HG02678 (cell line): Measurements from ENCODE around the gene PHETA2.

ENCODE experiments used
- ATAC-seq: cut with Tn5 transposase; IDR thresholded peaks from one replicate; pipeline ENCODE4 v1.9.1; 2021; ENCODE audit warnings: mild to moderate bottlenecking, moderate library complexity; ENCODE audit not compliant: unreplicated experiment

Gene PHETA2, protein sequence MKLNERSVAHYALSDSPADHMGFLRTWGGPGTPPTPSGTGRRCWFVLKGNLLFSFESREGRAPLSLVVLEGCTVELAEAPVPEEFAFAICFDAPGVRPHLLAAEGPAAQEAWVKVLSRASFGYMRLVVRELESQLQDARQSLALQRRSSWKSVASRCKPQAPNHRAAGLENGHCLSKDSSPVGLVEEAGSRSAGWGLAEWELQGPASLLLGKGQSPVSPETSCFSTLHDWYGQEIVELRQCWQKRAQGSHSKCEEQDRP

DNA sequence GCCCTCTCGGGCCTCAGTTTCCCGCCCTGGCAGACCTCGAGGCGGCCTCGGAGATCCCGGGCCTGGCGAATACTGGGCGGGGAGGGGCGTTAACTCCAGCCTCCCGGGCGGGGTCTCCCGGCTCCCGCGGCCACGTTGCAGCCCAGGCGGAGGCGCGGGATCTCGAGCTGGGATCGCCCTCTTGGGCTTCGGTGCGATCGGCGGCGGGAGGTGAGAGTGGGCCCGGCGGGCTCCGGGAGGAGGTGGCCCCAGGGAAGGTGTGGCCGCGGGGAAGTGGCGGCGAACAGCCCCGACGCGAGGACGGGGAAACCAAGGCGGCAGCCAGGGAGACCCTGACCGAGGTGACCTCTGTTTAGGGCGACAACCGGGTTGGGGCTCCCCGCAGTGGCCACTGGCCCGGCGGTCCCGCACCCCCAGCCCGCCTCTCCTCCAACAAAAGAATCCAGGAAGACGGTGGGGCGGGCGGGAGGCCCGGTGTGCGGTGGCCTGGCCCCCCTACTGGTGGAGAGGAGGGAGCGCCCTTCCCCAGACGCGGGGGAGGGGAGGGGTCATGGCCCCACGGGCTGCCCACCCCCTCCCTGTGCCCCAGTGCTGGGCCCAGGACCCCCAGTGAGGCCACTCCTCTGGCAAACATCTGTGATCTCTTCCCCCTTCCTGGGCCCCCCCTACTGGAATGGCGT is at the start of gene PHETA2:
Gene PHETA2, plus strand, starts transcription at position 117 of the 680 bp plus-strand sequence. CDS start 3,046 bp downstream, outside the sequence.
- no peak for ATAC-seq

DNA sequence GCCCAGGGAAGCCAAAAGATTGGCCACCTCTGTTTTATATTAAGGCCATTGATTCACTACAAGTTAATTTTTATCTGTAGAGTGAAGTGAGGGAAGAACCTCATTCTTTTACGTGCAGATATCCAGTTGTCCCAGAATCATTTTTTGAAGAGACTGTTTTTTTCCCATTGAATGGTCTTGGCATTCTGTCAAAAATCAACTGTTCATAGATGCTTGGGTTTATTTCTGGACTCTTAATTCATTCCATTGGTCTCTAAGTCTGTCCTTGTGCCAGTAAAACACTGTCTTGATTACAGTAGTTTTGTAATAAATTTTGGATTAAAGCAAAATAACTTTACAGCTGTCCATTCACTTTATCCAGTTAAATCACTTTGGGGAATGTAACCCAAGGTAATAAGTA is 48.6 kb upstream of the PHETA2 start:
- ATAC-seq = no peak

DNA sequence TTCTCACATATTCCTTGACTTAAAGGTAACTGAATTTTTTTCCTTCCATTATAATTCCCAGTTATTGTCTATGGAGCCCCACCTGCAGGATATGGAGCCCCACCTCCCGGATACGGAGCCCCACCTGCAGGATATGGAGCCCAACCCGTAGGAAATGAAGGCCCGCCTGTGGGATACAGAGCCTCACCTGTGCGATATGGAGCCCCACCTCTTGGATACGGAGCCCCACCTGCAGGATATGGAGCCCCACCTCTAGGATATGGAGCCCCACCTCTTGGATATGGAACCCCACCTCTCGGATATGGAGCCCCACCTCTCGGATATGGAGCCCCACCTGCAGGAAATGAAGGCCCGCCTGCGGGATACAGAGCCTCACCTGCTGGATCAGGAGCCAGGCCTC is 47.3 kb upstream of the PHETA2 start:
- ATAC-seq = no peak

DNA sequence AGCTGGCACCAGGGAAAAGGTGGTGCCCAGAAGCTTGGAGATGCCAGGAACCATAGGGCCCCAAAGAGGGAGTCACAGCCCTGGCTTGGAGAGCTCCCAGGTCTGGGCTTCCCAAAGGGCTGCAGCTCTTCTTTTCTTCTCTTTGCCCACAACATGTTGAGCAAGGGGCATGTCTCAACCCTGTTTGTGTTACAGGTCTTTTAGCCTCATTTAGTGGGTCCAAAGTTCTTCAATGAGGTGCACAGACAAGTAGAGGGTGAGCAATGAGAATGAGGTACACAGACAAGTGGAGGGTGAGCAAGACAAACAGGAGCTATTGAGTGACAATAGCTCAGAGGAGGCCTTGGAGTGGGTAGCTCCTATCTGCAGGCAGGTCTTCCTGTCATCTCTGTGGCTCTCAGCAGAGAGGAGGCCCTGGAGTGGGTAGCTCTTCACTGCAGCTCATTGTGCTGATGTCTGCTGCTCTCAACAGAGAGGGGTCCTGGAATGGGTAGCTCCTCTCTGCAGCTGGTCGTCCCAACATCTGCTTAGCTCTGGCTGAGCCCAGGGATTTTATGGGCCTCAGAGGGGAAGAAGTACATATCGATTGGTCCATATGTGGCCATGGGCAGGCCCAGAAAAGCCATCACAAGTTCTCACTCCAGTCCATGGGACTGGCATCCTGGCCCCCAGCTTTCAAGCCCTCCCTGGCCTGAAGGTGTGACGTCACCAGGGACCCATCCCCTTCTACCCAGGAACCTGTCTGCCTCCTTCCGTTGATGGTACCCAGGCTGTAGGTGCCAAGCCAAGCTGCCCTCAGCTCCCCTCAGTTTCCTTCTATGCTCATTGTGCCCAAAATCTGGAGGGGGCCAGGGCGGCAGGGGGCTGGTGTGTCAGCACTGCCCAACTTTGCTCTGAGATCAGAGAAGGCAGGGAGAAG is 40.5 kb upstream of the PHETA2 start:
- no peak for ATAC-seq

DNA sequence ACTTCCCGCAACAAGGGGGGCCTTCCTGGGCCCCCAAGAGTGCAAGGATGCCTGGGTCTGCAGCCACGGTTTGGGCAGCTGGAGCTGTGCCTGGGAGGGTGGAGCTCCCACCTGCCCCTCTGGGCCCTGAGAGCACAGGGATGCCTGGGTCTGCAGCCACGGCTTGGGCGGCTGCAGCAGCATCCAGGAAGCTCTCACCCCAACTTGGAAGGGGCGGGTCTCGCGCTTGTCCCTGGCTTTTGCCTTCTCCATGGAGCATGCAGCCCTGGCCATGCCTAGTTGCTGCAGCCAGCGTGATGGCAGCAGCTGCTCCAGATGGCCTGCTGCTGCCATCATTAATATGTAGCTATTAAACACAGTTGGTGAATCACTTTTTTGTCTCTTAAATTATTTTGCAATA is 38.8 kb upstream of the PHETA2 start:
- no peak for ATAC-seq

DNA sequence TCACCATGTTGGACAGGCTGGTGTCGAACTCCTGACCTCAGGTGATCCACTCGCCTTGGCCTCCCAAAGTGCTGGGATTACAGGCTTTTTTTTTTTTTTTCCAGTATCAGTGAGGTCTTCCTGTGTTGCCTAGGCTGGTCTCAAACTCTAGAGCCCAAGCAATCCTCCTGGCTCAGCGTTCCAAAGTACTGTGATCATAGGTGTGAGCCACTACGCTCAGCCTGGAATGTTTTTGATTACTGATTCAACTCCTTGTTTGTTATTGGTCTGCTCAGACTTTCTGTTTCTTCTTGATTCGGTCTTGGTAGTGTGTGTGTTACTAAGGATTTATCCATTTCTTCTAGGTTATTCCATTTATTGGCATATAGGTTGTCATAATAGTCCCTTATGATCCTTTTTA is 34.8 kb upstream of the PHETA2 start:
- ATAC-seq = no peak

DNA sequence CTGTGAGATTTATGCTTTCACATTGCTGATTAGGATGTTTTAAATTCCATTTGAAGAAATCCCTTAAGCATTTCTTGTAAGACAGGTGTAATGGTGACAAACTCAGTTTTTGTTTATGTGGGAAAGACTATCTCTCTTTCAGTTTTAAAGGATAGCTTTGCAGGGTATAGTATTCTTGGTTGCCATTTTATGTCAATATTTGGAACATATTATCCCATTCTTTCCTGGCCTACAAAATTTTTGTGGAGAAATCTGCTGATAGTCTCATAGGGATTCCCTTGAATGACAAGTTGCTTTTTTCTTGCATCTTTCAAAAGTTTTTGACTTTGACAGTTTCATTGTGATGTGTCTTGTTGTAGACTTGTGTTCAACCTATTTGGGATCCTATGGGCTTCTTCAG is 32.3 kb upstream of the PHETA2 start:
- ATAC-seq = no peak

DNA sequence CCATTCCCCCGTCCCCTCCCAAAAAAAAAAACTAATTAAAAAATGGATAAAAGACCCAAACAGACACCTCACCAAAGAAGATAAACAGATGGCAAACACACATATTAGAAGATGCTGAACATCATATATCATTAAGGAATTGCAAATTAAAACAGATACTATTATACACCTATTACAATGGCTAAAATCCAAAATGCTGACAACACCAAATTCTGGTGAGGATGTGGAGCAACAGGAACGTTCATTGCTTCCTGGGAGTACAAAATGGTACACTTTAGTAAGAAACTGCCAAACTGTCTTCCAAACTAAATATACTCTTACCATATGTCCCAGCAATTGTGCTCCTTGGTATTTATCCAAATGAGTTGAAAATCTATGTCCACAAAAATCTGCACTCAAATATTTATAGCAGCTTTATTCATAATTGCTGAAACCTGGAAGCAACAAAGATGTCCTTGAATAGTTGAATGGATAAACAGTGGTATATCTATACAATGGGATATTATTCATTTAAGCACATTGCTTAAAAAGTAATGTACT is 23.3 kb upstream of the PHETA2 start:
- ATAC-seq = no peak

DNA sequence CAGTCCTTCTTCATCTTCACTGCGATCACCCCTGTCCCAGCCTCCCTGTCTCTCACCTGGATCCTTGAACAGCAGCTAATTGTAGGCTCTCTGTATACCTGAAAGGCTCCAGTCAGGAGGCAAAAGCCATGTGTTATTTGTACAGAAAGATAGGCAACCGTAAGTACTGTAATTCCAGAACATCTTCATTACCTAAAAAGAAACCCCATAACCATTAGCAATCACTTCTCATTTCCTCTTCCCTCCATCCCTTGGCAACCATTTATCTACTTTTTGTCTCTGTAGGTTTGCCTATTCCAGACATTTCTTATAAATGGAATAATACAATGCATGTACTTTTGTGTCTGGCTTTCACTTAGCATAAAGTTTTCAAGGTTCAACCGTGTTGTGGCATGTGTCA is 21.3 kb upstream of the PHETA2 start:
- no peak for ATAC-seq

DNA sequence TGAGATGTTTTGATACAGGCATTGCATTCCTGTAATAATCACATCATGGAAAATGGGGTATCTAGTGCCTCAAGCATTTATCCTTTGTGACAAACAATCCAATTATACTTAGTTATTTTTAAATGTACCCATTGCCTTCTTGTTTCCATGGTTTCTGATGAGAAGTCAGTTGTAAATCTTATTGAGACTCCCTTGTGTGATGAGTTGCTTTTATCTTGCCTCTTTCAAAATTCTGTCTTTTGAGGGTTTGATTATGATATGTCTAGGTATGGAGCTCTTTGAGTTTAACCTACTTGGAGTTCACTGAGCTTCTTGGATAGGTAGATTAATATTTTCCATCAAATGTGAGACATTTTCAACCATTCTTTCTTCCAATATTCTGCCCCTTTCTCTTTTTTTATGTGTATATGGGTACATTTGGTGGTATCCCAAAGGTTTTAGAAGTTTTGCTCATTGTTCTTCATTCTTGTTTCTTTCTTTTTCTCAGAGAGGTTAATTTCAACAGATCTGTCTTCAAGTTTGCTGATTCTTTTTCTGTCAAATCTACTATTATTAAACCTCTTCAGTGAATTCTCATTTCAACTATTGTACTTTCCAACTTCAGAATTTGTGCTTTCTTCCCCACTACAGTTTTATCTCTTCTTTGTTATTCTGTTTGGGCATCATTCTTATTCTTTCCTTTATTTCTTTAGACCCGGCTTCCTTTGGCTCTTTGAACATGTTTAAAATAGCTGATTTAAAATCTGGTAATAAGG is 17.1 kb upstream of the PHETA2 start:
- no peak for ATAC-seq

DNA sequence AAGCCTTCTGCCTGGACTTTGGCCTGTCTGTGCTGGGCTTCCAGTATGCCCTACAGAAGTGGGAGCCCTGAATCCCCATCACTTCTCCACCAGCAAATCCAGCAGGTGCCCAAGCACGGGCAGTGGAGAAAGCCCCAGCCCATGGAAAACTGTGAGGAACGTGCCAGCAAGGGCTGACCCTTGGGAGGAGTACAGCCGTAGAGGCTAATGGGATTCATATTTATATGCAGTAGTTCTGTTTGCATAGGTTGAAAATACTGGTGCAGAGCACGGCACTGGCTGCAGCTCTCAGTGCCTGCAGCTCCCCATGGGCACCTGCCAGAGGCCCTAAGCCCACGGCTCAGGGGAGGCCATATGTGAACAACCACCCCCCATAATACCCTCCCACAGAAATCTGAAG is 13.6 kb upstream of the PHETA2 start:
- ATAC-seq = no peak

DNA sequence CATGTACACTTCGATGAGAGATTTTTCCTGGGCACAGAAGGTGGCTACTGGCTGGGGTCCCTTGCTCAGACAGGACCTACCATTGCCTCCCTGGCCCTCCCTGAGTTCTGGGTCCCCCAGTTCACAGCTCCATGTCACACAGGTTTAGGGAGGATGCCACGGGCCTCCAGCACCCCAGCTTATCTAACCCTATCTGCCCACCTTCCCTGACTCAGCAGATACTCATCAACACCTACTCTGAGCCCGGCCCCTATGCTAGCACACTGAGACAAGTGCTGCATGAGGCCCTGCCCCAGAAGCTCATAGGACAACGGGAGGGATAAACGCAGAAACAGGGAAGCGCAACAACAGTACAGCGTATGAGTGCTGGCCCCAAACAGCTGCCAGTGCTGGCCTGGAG is 13.0 kb upstream of the PHETA2 start:
- ATAC-seq = no peak

DNA sequence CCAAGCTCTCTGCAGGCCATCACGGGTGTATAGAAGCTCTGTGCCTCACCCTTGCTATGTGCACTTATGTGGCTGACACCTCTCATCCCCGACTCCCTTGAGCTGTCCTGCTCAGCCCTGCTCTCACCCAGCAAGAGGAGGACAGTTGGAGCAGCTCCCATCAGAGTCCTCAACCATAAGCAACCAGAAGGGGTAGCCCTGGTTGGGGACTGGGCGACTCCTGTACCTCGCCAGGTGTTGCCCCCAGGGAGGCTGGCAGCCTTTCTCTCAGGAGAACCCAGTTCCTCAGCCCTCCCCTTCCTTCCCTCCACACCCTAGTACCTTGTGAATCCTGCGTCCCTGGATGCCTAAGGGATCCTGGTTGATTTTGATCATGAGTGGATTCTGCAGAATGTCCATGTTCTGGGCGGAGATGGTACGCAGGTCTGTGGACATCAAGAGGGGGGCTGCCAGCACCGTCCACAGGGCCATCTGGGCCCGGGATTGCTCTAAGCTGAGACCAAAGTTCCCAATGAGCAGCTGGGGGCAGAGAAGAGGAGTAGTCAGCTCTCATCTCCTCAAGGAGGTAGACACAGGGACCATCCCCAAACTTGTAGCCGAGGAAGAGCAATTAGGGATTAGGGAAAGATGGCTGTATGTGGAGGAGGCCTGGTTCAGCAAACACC is 11.4 kb upstream of the PHETA2 start:
- no peak for ATAC-seq

DNA sequence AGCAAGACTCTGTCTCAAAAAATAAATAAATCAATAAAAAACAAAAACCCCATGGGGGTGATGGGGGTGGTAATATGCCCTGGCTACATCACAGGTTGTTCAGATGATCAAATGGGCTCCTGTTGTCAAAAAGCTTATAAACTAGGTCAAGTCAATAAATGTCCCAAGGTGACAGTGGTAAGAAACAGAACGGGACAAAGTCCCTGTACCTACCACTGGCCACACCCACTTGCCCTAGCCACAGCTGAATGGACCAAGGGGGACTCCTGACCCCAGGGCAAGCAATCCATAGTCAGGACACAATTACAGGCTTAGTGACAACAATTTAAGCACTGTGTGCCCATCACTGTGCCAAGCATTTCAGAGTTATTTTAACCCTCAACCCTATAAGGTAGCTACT is 9.4 kb upstream of the PHETA2 start:
- ATAC-seq = no peak

DNA sequence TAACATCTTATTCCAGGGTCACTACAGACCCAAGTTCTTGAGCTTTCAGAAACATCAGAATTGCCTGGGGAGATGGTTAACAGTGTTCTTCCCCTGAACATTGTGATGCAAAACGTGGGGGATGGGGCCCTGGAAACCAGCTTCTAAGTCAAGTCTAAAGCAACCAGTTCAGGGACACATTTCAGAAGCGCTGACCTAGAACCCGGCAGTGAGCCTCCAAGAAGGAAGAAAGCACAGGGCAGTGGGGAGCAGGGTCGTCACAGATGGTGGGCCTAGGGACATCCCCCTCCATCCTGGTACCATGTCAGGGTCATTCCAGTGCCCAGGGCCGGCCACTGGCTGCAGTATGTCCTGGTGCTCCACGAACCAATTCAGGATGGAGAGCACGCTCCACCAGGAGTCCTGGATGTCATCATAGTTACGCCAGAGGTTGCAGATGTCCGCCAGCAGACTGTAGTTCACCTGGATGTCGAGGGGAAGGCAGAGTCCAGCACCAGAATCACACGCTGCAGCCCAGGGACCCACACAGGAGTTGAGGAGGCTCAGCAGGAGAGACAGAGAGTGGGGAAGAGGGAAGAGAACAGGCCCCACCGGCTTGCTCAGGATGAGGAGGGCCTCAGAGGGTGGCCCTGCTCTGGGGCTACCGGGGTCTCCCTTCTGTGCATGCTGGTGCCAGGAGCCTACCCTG is 8.5 kb upstream of the PHETA2 start:
- ATAC-seq = no peak

DNA sequence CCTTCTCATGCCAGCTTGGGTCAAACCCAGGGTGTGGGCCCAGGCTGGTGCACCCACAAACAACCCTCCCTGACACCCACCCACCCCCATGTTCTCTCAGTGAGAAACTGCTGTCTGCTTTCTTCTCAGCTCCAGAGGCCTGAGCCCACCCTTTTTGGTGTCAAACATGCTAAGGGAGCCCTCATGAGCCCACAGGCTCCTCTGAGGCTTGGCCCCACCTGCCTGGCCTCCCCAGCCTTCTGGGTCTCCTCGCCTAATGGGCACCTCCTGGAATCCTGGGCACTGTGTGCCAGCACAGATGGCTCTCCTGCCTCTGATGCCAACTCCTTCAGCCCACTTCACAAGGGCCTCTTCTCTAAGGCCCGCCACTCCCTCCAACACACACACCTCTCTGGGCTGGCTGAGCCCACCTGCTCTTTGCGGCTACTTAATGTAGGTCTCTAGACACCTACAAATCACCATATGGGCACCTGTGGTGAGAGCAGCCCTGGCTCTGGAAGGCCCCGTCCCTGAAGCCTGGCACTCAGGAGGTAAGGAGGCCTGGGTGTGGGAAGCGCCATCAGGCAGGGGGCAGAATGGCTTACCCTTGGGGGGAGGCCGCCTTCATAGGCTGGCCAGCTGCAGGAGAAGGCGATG is 7.8 kb upstream of the PHETA2 start:
- ATAC-seq = no peak

DNA sequence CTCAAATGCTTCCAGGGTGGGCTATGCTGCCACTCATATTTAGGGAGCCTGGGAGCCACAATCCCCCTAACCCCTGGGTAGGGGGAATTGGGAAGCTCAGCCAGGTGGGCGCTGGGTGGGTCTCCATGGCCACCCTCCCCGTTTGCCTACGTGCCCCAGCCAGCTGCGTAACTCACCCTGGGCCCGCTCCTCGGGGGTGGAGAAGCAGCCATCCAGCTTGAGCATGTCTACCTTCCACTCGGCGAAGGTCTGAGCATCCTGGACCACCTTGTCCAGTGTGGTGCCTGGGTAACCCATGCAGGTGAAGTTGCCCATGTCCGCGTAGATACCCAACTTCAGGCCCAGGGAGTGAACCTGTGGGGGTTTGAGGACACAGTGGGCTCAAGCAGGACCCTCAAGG is 7.1 kb upstream of the PHETA2 start:
- no peak for ATAC-seq

DNA sequence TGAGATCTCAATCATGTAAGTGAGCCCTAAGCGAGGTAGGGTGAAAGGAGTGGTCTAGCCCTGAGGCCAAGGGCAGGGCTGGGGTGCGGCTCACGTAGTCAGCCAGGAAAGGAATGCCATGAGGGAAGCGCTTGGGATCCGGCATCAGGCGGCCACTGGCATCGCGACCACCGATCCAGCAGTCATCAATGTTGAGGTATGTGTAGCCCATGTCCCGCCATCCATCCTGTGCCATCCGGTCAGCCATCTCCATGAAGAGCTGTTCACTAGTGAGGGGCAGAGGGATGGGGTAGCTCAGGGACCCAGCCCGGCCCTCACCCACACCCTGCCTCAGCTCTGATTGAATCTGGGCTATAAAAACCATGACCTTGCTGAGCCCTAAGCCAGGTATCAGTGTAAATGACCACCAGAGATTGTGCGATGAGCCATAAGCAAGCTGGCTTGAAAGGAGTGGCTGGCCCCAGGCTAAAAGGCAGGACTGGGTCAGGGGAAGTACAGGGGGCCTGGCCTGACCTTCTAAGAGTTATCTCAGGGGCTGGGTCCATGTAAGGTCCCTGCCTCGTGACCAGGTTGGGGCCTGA is 6.3 kb upstream of the PHETA2 start:
- ATAC-seq = no peak

DNA sequence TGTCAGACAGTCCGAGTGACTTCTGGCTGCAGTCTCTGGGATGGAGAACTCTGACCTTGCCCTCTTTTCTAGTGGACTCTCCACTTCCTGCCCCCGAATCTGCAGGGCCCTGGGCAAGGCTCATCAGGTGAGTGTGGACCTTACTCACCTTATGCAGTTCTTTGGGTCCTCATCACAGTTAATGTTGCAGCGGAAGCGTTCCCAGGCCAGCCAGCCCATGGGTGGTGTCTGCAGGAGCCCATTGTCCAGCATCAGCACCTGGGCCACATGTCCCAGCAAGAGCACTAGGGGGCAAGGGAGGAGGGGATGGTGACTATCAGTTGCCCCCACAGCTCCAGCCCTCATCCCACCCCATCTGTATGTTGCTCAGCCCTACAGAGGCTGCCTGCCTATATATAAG is 5.8 kb upstream of the PHETA2 start:
- no peak for ATAC-seq
